Thyroid gland (tissue), 4 donors: ENCODE data around the gene ADCY5.

Source experiments
- CTCF ChIP-seq, 6 experiments: fragments of 200-600 bp in 3 of 6; fragments of 450-650 bp in 3 of 6; sonication (generic) in 3 of 6; IDR thresholded peaks; one replicate each; pipeline ENCODE4 v1.5.1; 2016 to 2019; ENCODE audit warnings: antibody characterized with exemption in 6 of 6, mild to moderate bottlenecking in 2 of 6, inconsistent platforms in 1 of 6, moderate library complexity in 1 of 6
- POLR2A ChIP-seq, 2 donors: fragments of 450-650 bp; IDR thresholded peaks; one replicate each; pipeline ENCODE4 v1.6.1; 2017; ENCODE audit warnings: antibody characterized with exemption in 2 of 2, mild to moderate bottlenecking in 2 of 2, moderate library complexity in 1 of 2

GRCh38 chr3:123310741-123311140, 138.1 kb downstream of the ADCY5 start:
- TF ChIP-seq CTCF (IDR thresholded peaks at IDR 0.05) (no peak), POLR2A (IDR thresholded peaks at IDR 0.05) (no peak)
